Small intestine (tissue), 7 donors: ENCODE measurements around the gene B4GALT3. TPM values are rescaled to one million over a fixed set of nuclear protein-coding genes. Genes with fewer than 3 reads are reported as not detected.

Experiments used
- DNase-seq, 2 donors: peaks; one replicate each; pipeline versions ENCODE4 v3.0.0 to v3.0.0-alpha.2; 2013
- FAIRE-seq: peaks from 2 replicates; lab custom pipeline; 2012; peaks lifted over from hg19 to GRCh38; lab: Jason Lieb, UNC
- H3K27ac ChIP-seq, 3 donors: one replicate each; pipeline ENCODE4 v1.5.1; 2013; ENCODE audit warnings: low read length in 2 of 3, mild to moderate bottlenecking in 2 of 3, control low read depth in 1 of 3, inconsistent platforms in 1 of 3, low read depth in 1 of 3, moderate library complexity in 1 of 3
- H3K27me3 ChIP-seq, 3 donors: one replicate each; pipeline ENCODE4 v1.6.1; 2013; ENCODE audit warnings: low read length in 3 of 3, inconsistent platforms in 1 of 3; ENCODE audit not compliant: control insufficient read depth in 3 of 3, insufficient read depth in 3 of 3
- H3K36me3 ChIP-seq, 3 donors: one replicate each; pipeline ENCODE4 v1.6.1; 2013; ENCODE audit warnings: low read length in 3 of 3, inconsistent platforms in 1 of 3, low read depth in 1 of 3, mild to moderate bottlenecking in 1 of 3, moderate library complexity in 1 of 3; ENCODE audit not compliant: control insufficient read depth in 3 of 3, insufficient read depth in 2 of 3
- H3K4me1 ChIP-seq, 3 donors: one replicate each; pipeline ENCODE4 v1.6.1; 2013; ENCODE audit warnings: low read length in 2 of 3, inconsistent platforms in 1 of 3, low read depth in 1 of 3, mild to moderate bottlenecking in 1 of 3, moderate library complexity in 1 of 3; ENCODE audit not compliant: control insufficient read depth in 3 of 3, insufficient read depth in 2 of 3
- H3K4me3 ChIP-seq, 3 donors: one replicate each; pipeline ENCODE4 v1.5.1; 2013; ENCODE audit warnings: low read length in 3 of 3, control low read depth in 1 of 3, inconsistent platforms in 1 of 3, low read depth in 1 of 3, mild to moderate bottlenecking in 1 of 3, moderate library complexity in 1 of 3
- H3K9me3 ChIP-seq, 2 donors: one replicate each; pipeline ENCODE4 v1.6.1; 2013; ENCODE audit warnings: low read depth in 1 of 2, low read length in 1 of 2; ENCODE audit not compliant: control insufficient read depth in 2 of 2, insufficient read depth in 1 of 2
- WGBS, 3 donors: extraction: QIAGEN DNeasy Blood & Tissue Kit; methylation state at CpG; one replicate each; pipeline ENCODE4 v1.1.7; 2013; 5-methylcytosine and 5-hydroxymethylcytosine counted together
- polyA plus RNA-seq, 4 donors: library from polyadenylated mRNA; stranded (reverse) in 3 of 4; unstranded in 1 of 4; fragments of 200-250 nt in 3 of 4; fragments of 120-200 nt in 1 of 4; gene quantifications; one replicate each; pipeline versions ENCODE4 v1.2.1 to v1.2.3, GENCODE V29; 2013
- donor health status: healthy with polysubstance abuse.
- donor health status: control.
- donor health status: control.
- donor health status: Bipolar disorder and iron deficiency.
- donor health status: healthy.

The B4GALT3 gene
- polyA plus RNA-seq, 4 donors: 16.5 to 38.0 (median 29.7) TPM

DNA sequence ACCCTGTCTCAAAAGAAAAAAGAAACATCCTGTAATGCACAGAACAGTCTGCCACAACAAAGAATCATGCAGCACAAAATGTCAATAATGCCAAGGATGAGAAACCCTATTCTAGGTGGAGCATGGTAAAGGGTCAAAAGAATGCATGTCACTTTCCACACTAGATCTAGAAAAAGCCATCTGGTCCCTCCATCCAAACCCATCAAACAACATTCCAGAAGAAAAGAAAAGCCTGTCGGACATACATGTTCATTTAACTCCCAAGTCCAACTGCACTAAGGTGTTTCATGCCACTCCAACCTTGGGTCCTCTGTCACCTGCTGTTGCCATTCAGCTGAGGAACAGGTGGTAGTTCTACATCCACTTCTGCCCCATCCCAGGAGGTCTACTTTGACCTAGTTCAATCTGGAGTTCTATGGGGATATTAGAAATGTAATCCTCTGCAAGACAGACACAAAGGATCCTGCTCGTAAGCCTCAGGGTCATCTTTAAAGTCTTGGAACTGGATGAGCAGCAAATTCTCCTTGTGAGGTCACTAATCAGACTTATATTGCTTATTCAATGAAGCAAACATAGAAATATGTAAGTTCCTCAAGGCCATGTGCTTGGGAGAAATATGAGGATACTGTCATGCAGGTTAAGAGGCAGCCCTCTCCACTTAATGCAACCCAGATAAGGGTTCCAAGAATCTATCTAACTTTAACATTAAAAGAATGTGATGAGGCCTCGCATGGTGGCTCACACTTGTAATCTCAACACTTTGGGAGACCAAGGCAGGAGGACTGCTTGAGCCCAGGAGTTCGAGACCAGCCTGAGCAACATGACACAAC is 48.5 kb downstream of the B4GALT3 start:
- H3K4me3 ChIP-seq: no peak overlapping the region
- WGBS, 3 donors: 91 to 94% (median 94%) methylated on average over 4 of the region's 4 CpGs
- no peaks in the 10 kb centered on the region for H3K27me3 ChIP-seq
- no peak overlapping the region for H3K27ac ChIP-seq
- DNase-seq (no peak), FAIRE-seq (no peak)
- H3K36me3 ChIP-seq: peaks cover 6 to 25% (median 8%) of the 10 kb centered on the region in 3 donors
- no peaks in the 10 kb centered on the region for H3K9me3 ChIP-seq
- peaks cover 0 to 8% (median 6%) of the 10 kb centered on the region in 3 donors for H3K4me1 ChIP-seq

DNA sequence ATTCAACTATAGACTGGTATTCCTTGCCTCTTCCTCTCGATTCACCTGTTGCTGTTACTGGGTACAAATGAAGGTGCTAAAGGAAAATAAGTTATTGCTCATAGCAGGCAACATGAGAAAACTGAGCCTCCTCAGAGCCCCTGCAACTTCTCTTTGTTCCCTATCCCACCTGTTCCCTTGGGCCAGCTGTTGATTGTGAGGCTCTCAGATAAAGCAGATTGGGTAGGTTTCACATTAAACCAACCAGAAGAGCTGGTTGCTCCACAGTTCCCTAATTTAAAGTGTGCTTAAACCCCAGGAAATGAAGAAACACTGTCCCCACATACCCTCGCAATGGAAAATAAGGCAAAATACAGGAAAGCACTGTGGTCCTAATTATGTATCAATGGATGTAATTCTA is 49.7 kb downstream of the B4GALT3 start:
- Histone ChIP-seq H3K27me3 (no peaks in the 10 kb centered on the region), H3K36me3 (peaks cover 8 to 36% (median 15%) of the 10 kb centered on the region in 3 donors)
- FAIRE-seq: no peak

DNA sequence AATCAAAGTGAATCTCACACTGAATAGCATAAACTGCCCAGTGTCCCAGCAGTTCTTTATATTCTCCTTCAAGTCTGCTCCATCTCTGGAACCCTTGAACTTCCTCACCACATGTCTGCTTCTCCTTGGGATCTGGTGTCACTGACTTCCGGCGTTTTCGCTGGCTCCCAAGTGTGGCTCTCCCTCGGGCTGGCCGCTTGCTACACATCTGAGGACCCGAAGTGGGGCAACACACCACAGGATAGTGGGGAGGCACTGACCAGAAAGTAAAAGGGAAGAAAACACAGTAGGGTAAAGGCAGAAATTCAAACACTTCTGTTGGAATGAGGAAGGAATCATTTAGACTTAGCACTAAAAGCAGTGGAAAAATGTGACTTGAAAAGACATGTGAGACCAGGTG is 54.3 kb downstream of the B4GALT3 start:
- Histone ChIP-seq H3K27me3 (no peaks in the 10 kb centered on the region), H3K27ac (no peak overlapping the region), H3K36me3 (peaks cover 19 to 47% (median 27%) of the 10 kb centered on the region in 3 donors), H3K9me3 (no peaks in the 10 kb centered on the region), H3K4me1 (peaks cover 2 to 33% (median 9%) of the 10 kb centered on the region in 3 donors), H3K4me3 (no peak overlapping the region)
- FAIRE-seq (no peak), DNase-seq (no peak)
- 88 to 89% (median 89%) methylated on average over 6 of the region's 6 CpGs for WGBS, 3 donors

More for the DNA sequence above, 49.7 kb downstream of the B4GALT3 start:
- H3K4me3 ChIP-seq: no peak overlapping the region
- no peak overlapping the region for H3K27ac ChIP-seq
- peaks cover 0 to 6% (median 5%) of the 10 kb centered on the region in 3 donors for H3K4me1 ChIP-seq
- WGBS, 3 donors: 77 to 86% (median 83%) methylated on average over 2 of the region's 2 CpGs
- no peaks in the 10 kb centered on the region for H3K9me3 ChIP-seq
- no peak for DNase-seq

DNA sequence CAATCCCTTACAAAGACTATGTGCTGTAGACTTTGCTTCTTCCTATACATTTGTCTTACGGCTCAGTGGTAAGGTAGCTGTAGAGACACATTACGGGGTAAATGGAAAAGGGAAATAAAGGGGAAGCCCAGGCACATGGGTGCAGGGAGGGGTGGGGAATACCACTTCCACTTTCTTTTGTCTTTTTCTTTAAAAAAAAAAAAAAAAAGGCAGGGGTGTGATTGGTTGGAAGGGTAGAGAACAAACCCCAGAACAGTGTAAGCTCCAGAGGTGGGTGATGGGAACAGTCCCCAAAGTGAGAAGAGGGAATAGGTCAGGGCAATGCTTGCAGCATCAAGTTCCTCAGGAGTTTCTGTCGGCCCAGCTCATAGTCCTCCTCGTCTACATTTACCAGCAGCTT is 55.5 kb downstream of the B4GALT3 start:
- H3K27me3 ChIP-seq: no peaks in the 10 kb centered on the region
- H3K27ac ChIP-seq: no peak overlapping the region
- peaks cover 2 to 37% (median 9%) of the 10 kb centered on the region in 3 donors for H3K4me1 ChIP-seq
- 72 to 79% (median 78%) methylated on average over 4 of the region's 4 CpGs for WGBS, 3 donors
- no peak for DNase-seq
- no peaks in the 10 kb centered on the region for H3K9me3 ChIP-seq
- no peak overlapping the region for H3K4me3 ChIP-seq
- H3K36me3 ChIP-seq: peaks cover 19 to 47% (median 27%) of the 10 kb centered on the region in 3 donors
- no peak for FAIRE-seq

Other genes starting within 250 kb of the B4GALT3 start
- 100 to 1,000 TPM in 1 of 4 donors, 10 to 100 TPM in 2, 1 to 10 TPM in 1; 1.7 to 318 (median 62.0) TPM for gene ITLN2, start 222.7 kb downstream of the B4GALT3 start, polyA plus RNA-seq
- 100 to 1,000 TPM in 1 of 4 donors, 10 to 100 TPM in 3; 30.2 to 188 (median 55.7) TPM for gene F11R, start 156.4 kb downstream of the B4GALT3 start, polyA plus RNA-seq
- 100 to 1,000 TPM in 2 of 4 donors, 10 to 100 TPM in 2; 65.8 to 185 (median 97.8) TPM for gene TSTD1, start 138.5 kb downstream of the B4GALT3 start, polyA plus RNA-seq
- 100 to 1,000 TPM in 2 of 4 donors, 10 to 100 TPM in 2; 48.2 to 123 (median 84.8) TPM for gene USF1, start 131.5 kb downstream of the B4GALT3 start, polyA plus RNA-seq
- 1 to 10 TPM; 2.2 to 5.8 (median 5.2) TPM for gene ARHGAP30, start 107.6 kb downstream of the B4GALT3 start, polyA plus RNA-seq
- gene NECTIN4, start 87.9 kb downstream of the B4GALT3 start, polyA plus RNA-seq: 1 to 10 TPM in 1 of 4 donors, under 1 TPM in 2, not detected in 1; 0.22 to 1.0 (median 0.93) TPM
- gene KLHDC9, start 79.1 kb downstream of the B4GALT3 start, polyA plus RNA-seq: 1 to 10 TPM; 1.8 to 5.8 (median 3.0) TPM
- 100 to 1,000 TPM in 2 of 4 donors, 10 to 100 TPM in 2; 62.8 to 130 (median 106) TPM for gene PFDN2, start 59.5 kb downstream of the B4GALT3 start, polyA plus RNA-seq
- gene NIT1, start 59.4 kb downstream of the B4GALT3 start, polyA plus RNA-seq: 100 to 1,000 TPM in 1 of 4 donors, 10 to 100 TPM in 3; 51.3 to 131 (median 83.2) TPM
- gene DEDD, start 44.8 kb downstream of the B4GALT3 start, polyA plus RNA-seq: 10 to 100 TPM; 22.7 to 31.8 (median 24.6) TPM
- gene UFC1, start 23.5 kb downstream of the B4GALT3 start, polyA plus RNA-seq: 100 to 1,000 TPM; 137 to 193 (median 167) TPM
- gene USP21, start 18.0 kb downstream of the B4GALT3 start, polyA plus RNA-seq: 10 to 100 TPM; 15.4 to 30.8 (median 17.9) TPM
- gene PPOX, start 11.1 kb downstream of the B4GALT3 start, polyA plus RNA-seq: 10 to 100 TPM; 12.6 to 51.9 (median 18.9) TPM
- 1 to 10 TPM in 2 of 4 donors, under 1 TPM in 2; under 0.01 to 7.9 (median 0.78) TPM for gene ADAMTS4, start 21.5 kb upstream of the B4GALT3 start, polyA plus RNA-seq
- gene NDUFS2, start 24.9 kb upstream of the B4GALT3 start, polyA plus RNA-seq: 100 to 1,000 TPM; 113 to 170 (median 121) TPM
- gene FCER1G, start 37.8 kb upstream of the B4GALT3 start, polyA plus RNA-seq: 10 to 100 TPM; 11.6 to 79.8 (median 41.8) TPM
- 10 to 100 TPM in 1 of 4 donors, 1 to 10 TPM in 1, under 1 TPM in 1, not detected in 1; 0.42 to 77.6 (median 3.2) TPM for gene APOA2, start 46.1 kb upstream of the B4GALT3 start, polyA plus RNA-seq
- gene TOMM40L, start 48.6 kb upstream of the B4GALT3 start, polyA plus RNA-seq: 10 to 100 TPM; 12.4 to 32.9 (median 22.1) TPM
- gene NR1I3, start 60.7 kb upstream of the B4GALT3 start, polyA plus RNA-seq: 10 to 100 TPM in 1 of 4 donors, 1 to 10 TPM in 2, under 1 TPM in 1; 0.28 to 13.3 (median 6.4) TPM
- 1 to 10 TPM in 2 of 4 donors, not detected in 2; 2.0 to 2.9 TPM for gene PCP4L1, start 81.2 kb upstream of the B4GALT3 start, polyA plus RNA-seq
- 1 to 10 TPM in 2 of 4 donors, under 1 TPM in 2; 0.27 to 4.0 (median 2.1) TPM for gene MPZ, start 132.5 kb upstream of the B4GALT3 start, polyA plus RNA-seq
- 100 to 1,000 TPM; 175 to 262 (median 211) TPM for gene SDHC, start 136.9 kb upstream of the B4GALT3 start, polyA plus RNA-seq
- under 1 TPM in 1 of 4 donors, not detected in 3; 0.21 TPM for gene CFAP126, start 190.4 kb upstream of the B4GALT3 start, polyA plus RNA-seq